KMS-11 (cell line): ENCODE data around the gene PSMD8.

Source experiments
- H2AFZ ChIP-seq: fragments of 200-600 bp; sonication (generic); 2 replicates; pipeline ENCODE4 v1.6.1; 2016; ENCODE audit warnings: antibody characterized with exemption, mixed run types, low read depth
- H3K27ac ChIP-seq: fragments of 200-600 bp; sonication (generic); 2 replicates; pipeline ENCODE4 v1.6.1; 2016; ENCODE audit warnings: mild to moderate bottlenecking, mixed run types
- H3K27me3 ChIP-seq: fragments of 200-600 bp; sonication (generic); 2 replicates; pipeline ENCODE4 v1.6.1; 2017; ENCODE audit warnings: mild to moderate bottlenecking, low read depth, mixed run types, moderate library complexity; ENCODE audit not compliant: insufficient read depth
- H3K36me3 ChIP-seq: fragments of 200-600 bp; sonication (generic); 2 replicates; pipeline ENCODE4 v1.6.1; 2017; ENCODE audit warnings: mild to moderate bottlenecking, mixed run types; ENCODE audit not compliant: insufficient read depth
- H3K4me1 ChIP-seq: fragments of 200-600 bp; sonication (generic); 2 replicates; pipeline ENCODE4 v1.6.1; 2016; ENCODE audit warnings: mild to moderate bottlenecking, low read depth, mixed run types; ENCODE audit not compliant: poor library complexity, severe bottlenecking
- H3K4me2 ChIP-seq: fragments of 200-600 bp; sonication (generic); 2 replicates; pipeline ENCODE4 v1.7.0; 2016; ENCODE audit warnings: mild to moderate bottlenecking, mixed run types
- H3K4me3 ChIP-seq: fragments of 200-600 bp; sonication (generic); IDR thresholded peaks from 2 replicates; pipeline ENCODE4 v1.6.1; 2017; ENCODE audit warnings: low read depth, low read length, mixed read lengths; ENCODE audit not compliant: insufficient read depth
- H3K79me2 ChIP-seq: fragments of 200-600 bp; sonication (generic); 2 replicates; pipeline ENCODE4 v1.6.1; 2016; ENCODE audit warnings: low read depth, mixed run types; ENCODE audit not compliant: insufficient read depth
- H3K9ac ChIP-seq: fragments of 200-600 bp; sonication (generic); 2 replicates; pipeline ENCODE4 v1.6.1; 2016; ENCODE audit warnings: mild to moderate bottlenecking, mixed run types
- H4K20me1 ChIP-seq: fragments of 200-600 bp; sonication (generic); 2 replicates; pipeline ENCODE4 v1.6.1; 2016; ENCODE audit warnings: mild to moderate bottlenecking, mixed run types; ENCODE audit not compliant: insufficient read depth
- TF ChIP-seq, protein P1 (sequence below): fragments of 200-600 bp; sonication (generic); conservative IDR thresholded peaks from 2 replicates; pipeline ENCODE4 v1.6.1; 2017; ENCODE audit warnings: low read depth, mild to moderate bottlenecking, antibody characterized with exemption, low read length, moderate library complexity, mixed read lengths

The PSMD8 gene

DNA sequence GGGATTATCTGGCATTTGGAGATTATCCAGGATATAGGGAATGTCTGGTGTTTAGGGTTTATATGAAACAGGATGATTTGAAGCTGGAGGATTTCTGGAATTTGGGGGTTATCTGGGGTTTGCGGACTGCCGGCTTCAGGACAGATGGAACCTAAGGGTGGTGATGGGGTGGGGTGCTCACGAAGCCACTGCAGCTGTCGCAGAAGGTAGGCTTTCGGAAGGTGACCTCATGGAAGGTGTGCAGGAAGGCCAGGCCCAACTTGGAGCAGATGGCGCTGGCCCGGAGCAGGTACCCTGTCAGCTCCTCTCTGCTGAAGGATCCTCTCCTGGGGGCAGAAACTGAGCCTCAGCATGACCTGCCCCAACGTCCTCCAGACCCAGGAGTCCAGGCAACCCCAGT, 38.1 kb downstream of the PSMD8 start:
- Histone ChIP-seq H3K4me2 (no peak overlapping the region), H3K27ac (no peak overlapping the region), H3K4me3 (no peak overlapping the region), H3K9ac (no peak overlapping the region), H3K27me3 (peaks cover 13% of the 10 kb centered on the region; the same call in 1 of the 2 replicates), H3K36me3 (no peaks in the 10 kb centered on the region), H2AFZ (no peak overlapping the region), H4K20me1 (no peaks in the 10 kb centered on the region), H3K79me2 (no peaks in the 10 kb centered on the region), H3K4me1 (peaks cover 1% of the 10 kb centered on the region)
- TF ChIP-seq, protein P1, sequence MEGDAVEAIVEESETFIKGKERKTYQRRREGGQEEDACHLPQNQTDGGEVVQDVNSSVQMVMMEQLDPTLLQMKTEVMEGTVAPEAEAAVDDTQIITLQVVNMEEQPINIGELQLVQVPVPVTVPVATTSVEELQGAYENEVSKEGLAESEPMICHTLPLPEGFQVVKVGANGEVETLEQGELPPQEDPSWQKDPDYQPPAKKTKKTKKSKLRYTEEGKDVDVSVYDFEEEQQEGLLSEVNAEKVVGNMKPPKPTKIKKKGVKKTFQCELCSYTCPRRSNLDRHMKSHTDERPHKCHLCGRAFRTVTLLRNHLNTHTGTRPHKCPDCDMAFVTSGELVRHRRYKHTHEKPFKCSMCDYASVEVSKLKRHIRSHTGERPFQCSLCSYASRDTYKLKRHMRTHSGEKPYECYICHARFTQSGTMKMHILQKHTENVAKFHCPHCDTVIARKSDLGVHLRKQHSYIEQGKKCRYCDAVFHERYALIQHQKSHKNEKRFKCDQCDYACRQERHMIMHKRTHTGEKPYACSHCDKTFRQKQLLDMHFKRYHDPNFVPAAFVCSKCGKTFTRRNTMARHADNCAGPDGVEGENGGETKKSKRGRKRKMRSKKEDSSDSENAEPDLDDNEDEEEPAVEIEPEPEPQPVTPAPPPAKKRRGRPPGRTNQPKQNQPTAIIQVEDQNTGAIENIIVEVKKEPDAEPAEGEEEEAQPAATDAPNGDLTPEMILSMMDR: no peak

DNA sequence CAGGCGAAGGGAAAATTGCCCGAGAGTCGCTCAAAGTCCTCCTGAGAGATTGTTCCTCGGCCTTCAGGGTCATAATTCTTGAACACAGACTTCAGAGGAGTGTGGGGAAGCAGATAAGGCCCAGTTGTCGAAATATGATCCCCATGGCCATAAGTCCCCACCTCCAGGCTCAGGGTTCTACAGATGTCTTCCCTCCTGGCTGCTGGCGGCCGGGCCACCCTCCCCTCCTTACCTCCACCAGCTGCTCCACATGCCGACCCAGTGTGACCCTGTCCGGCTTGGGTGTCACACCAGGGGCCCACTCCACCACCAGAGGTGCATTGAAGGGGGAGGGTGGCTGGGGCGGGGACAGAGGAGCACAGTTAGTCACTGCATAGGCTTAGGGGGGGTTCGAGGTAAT, 38.6 kb downstream of the PSMD8 start:
- H3K79me2 ChIP-seq: no peaks in the 10 kb centered on the region
- H4K20me1 ChIP-seq: no peaks in the 10 kb centered on the region
- no peak overlapping the region for H3K27ac ChIP-seq
- no peak overlapping the region for H2AFZ ChIP-seq
- peaks cover 13% of the 10 kb centered on the region; the same call in 1 of the 2 replicates for H3K27me3 ChIP-seq
- TF ChIP-seq, protein P1: no peak
- H3K4me3 ChIP-seq: no peak overlapping the region
- H3K9ac ChIP-seq: no peak overlapping the region
- H3K4me2 ChIP-seq: no peak overlapping the region
- peaks cover 4% of the 10 kb centered on the region for H3K4me1 ChIP-seq
- H3K36me3 ChIP-seq: no peaks in the 10 kb centered on the region

DNA sequence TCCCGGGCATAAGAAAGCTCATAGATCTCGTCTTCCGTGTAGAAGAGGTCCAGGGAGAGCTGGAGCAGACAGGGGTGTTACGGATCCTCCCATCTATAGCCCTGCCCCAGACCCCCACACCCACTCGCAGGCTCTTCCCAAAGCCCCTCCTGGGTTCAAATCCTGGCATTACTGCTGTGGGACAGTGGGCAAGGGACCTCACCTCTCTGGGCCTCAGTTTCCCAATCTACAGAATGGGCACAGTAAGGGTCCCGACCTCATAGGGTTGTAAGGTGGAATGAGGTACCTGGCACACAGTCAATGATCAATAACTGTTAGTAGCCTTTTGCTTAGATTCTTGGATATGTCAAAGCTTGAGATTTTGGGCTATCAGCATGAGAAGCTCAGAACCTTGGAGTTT, 39.0 kb downstream of the PSMD8 start:
- Histone ChIP-seq H2AFZ (no peak overlapping the region), H3K79me2 (no peaks in the 10 kb centered on the region), H3K4me3 (no peak overlapping the region), H4K20me1 (no peaks in the 10 kb centered on the region), H3K36me3 (no peaks in the 10 kb centered on the region), H3K27me3 (peaks cover 14% of the 10 kb centered on the region; the same call in 1 of the 2 replicates), H3K4me1 (peaks cover 4% of the 10 kb centered on the region), H3K4me2 (no peak overlapping the region), H3K27ac (no peak overlapping the region), H3K9ac (no peak overlapping the region)
- TF ChIP-seq, protein P1: no peak

DNA sequence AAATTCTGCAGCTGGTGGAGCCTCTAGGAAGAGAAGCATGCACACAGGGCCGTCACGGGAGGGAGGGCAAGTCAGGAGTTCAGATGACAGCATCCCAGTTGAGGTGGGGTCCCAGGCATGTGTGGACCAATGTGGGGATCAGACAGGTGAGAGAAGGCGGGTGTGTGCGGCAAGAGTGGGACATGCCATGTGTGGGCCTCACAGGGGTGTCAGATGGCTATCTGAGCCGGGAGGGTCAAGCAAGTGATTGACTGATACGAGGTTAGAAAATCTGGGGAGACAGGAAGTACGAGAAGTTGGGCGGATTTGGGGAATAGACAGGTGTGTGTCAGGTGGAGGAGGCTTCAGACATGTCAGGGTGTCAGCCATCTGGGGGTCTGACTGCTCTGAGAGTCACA, 42.8 kb downstream of the PSMD8 start:
- peaks cover 4% of the 10 kb centered on the region for H3K4me1 ChIP-seq
- H3K27ac ChIP-seq: no peak overlapping the region
- H3K36me3 ChIP-seq: no peaks in the 10 kb centered on the region
- no peak overlapping the region for H3K4me3 ChIP-seq
- no peaks in the 10 kb centered on the region for H3K79me2 ChIP-seq
- no peak overlapping the region for H3K4me2 ChIP-seq
- no peaks in the 10 kb centered on the region for H4K20me1 ChIP-seq
- H3K9ac ChIP-seq: no peak overlapping the region
- H2AFZ ChIP-seq: no peak overlapping the region
- peaks cover 31% of the 10 kb centered on the region; the same call in 1 of the 2 replicates for H3K27me3 ChIP-seq
- TF ChIP-seq, protein P1: no peak
